Measurements from ENCODE around the gene SVOP.

The SVOP gene

GRCh38 chr12:108938247-108938924 is 82.5 kb downstream of the SVOP start:
- H3K4me3 Mint-ChIP-seq = no peak overlapping the region
- H3K27ac Mint-ChIP-seq = no peak overlapping the region
- H3K9me3 Mint-ChIP-seq (ENCODE audit: low read depth) = no peaks in the 10 kb centered on the region
- peaks cover 4% of the 10 kb centered on the region for H3K4me1 Mint-ChIP-seq (ENCODE audit: low read depth)
- H3K36me3 Mint-ChIP-seq = no peaks in the 10 kb centered on the region
- H3K27me3 Mint-ChIP-seq = peaks cover 4% of the 10 kb centered on the region

- peaks cover 4% of the 10 kb centered on the region for H3K27me3 Mint-ChIP-seq
- no peaks in the 10 kb centered on the region for H3K9me3 Mint-ChIP-seq (ENCODE audit: low read depth)
- peaks cover 4% of the 10 kb centered on the region for H3K4me1 Mint-ChIP-seq (ENCODE audit: low read depth)
- H3K36me3 Mint-ChIP-seq = no peaks in the 10 kb centered on the region
- H3K27ac Mint-ChIP-seq = no peak overlapping the region
- H3K4me3 Mint-ChIP-seq = no peak overlapping the region
These were observed 85.6 kb downstream of the SVOP start for GRCh38 chr12:108935159-108935763.

- no peaks in the 10 kb centered on the region for H3K9me3 Mint-ChIP-seq (ENCODE audit: low read depth)
- no peaks in the 10 kb centered on the region for H3K36me3 Mint-ChIP-seq
- no peak overlapping the region for H3K4me3 Mint-ChIP-seq
- no peaks in the 10 kb centered on the region for H3K4me1 Mint-ChIP-seq (ENCODE audit: low read depth)
- H3K27me3 Mint-ChIP-seq = peaks cover 4% of the 10 kb centered on the region
- H3K27ac Mint-ChIP-seq = no peak overlapping the region
These were observed 86.9 kb downstream of the SVOP start for GRCh38 chr12:108933949-108934348.

- no peaks in the 10 kb centered on the region for H3K36me3 Mint-ChIP-seq
- no peaks in the 10 kb centered on the region for H3K9me3 Mint-ChIP-seq (ENCODE audit: low read depth)
- no peak overlapping the region for H3K27ac Mint-ChIP-seq
- H3K27me3 Mint-ChIP-seq = no peaks in the 10 kb centered on the region
- no peak overlapping the region for H3K4me3 Mint-ChIP-seq
- H3K4me1 Mint-ChIP-seq (ENCODE audit: low read depth) = no peaks in the 10 kb centered on the region
These were observed 90.1 kb downstream of the SVOP start for GRCh38 chr12:108930756-108931155.

GRCh38 chr12:108930155-108930554 is 90.7 kb downstream of the SVOP start:
- Mint-ChIP-seq H3K4me1 (ENCODE audit: low read depth) (no peaks in the 10 kb centered on the region), H3K27ac (no peak overlapping the region), H3K9me3 (ENCODE audit: low read depth) (no peaks in the 10 kb centered on the region), H3K4me3 (no peak overlapping the region), H3K27me3 (no peaks in the 10 kb centered on the region), H3K36me3 (no peaks in the 10 kb centered on the region)

GRCh38 chr12:108928695-108929094 is 92.2 kb downstream of the SVOP start:
- no peaks in the 10 kb centered on the region for H3K27me3 Mint-ChIP-seq
- H3K4me3 Mint-ChIP-seq = no peak overlapping the region
- no peaks in the 10 kb centered on the region for H3K9me3 Mint-ChIP-seq (ENCODE audit: low read depth)
- H3K36me3 Mint-ChIP-seq = no peaks in the 10 kb centered on the region
- no peak overlapping the region for H3K27ac Mint-ChIP-seq
- no peaks in the 10 kb centered on the region for H3K4me1 Mint-ChIP-seq (ENCODE audit: low read depth)

GRCh38 chr12:108922918-108923317 is 98.0 kb downstream of the SVOP start:
- Mint-ChIP-seq H3K27me3 (peaks cover 4% of the 10 kb centered on the region), H3K4me1 (ENCODE audit: low read depth) (no peaks in the 10 kb centered on the region), H3K36me3 (no peaks in the 10 kb centered on the region), H3K27ac (no peak overlapping the region), H3K4me3 (no peak overlapping the region), H3K9me3 (ENCODE audit: low read depth) (no peaks in the 10 kb centered on the region)

- no peaks in the 10 kb centered on the region for H3K9me3 Mint-ChIP-seq (ENCODE audit: low read depth)
- no peak overlapping the region for H3K27ac Mint-ChIP-seq
- H3K4me1 Mint-ChIP-seq (ENCODE audit: low read depth) = no peaks in the 10 kb centered on the region
- H3K27me3 Mint-ChIP-seq = peaks cover 6% of the 10 kb centered on the region
- no peak overlapping the region for H3K4me3 Mint-ChIP-seq
- H3K36me3 Mint-ChIP-seq = no peaks in the 10 kb centered on the region
These were observed 98.9 kb downstream of the SVOP start for GRCh38 chr12:108921946-108922345.

- no peak overlapping the region for H3K27ac Mint-ChIP-seq
- no peaks in the 10 kb centered on the region for H3K36me3 Mint-ChIP-seq
- no peaks in the 10 kb centered on the region for H3K4me1 Mint-ChIP-seq (ENCODE audit: low read depth)
These were observed 101.8 kb downstream of the SVOP start for GRCh38 chr12:108918960-108919642.

GRCh38 chr12:108918206-108918605 is 102.7 kb downstream of the SVOP start:
- no peaks in the 10 kb centered on the region for H3K4me1 Mint-ChIP-seq (ENCODE audit: low read depth)
- no peaks in the 10 kb centered on the region for H3K36me3 Mint-ChIP-seq
- peaks cover 6% of the 10 kb centered on the region for H3K27me3 Mint-ChIP-seq
- no peak overlapping the region for H3K27ac Mint-ChIP-seq
- H3K9me3 Mint-ChIP-seq (ENCODE audit: low read depth) = no peaks in the 10 kb centered on the region
- no peak overlapping the region for H3K4me3 Mint-ChIP-seq

More at GRCh38 chr12:108918960-108919642, 101.8 kb downstream of the SVOP start:
- Mint-ChIP-seq H3K27me3 (peaks cover 6% of the 10 kb centered on the region), H3K4me3 (no peak overlapping the region), H3K9me3 (ENCODE audit: low read depth) (no peaks in the 10 kb centered on the region)

GRCh38 chr12:108916336-108916735 is 104.5 kb downstream of the SVOP start:
- Mint-ChIP-seq H3K36me3 (no peaks in the 10 kb centered on the region), H3K4me1 (ENCODE audit: low read depth) (no peaks in the 10 kb centered on the region), H3K27ac (no peak overlapping the region), H3K27me3 (peaks cover 6% of the 10 kb centered on the region), H3K4me3 (no peak overlapping the region), H3K9me3 (ENCODE audit: low read depth) (no peaks in the 10 kb centered on the region)

- peaks cover 2% of the 10 kb centered on the region for H3K27me3 Mint-ChIP-seq
- H3K36me3 Mint-ChIP-seq = no peaks in the 10 kb centered on the region
- no peaks in the 10 kb centered on the region for H3K4me1 Mint-ChIP-seq (ENCODE audit: low read depth)
- H3K9me3 Mint-ChIP-seq (ENCODE audit: low read depth) = no peaks in the 10 kb centered on the region
- no peak overlapping the region for H3K27ac Mint-ChIP-seq
- H3K4me3 Mint-ChIP-seq = no peak overlapping the region
These were observed 105.2 kb downstream of the SVOP start for GRCh38 chr12:108915632-108916133.

- no peaks in the 10 kb centered on the region for H3K4me1 Mint-ChIP-seq (ENCODE audit: low read depth)
- no peak overlapping the region for H3K27ac Mint-ChIP-seq
- no peaks in the 10 kb centered on the region for H3K9me3 Mint-ChIP-seq (ENCODE audit: low read depth)
- peaks cover 2% of the 10 kb centered on the region for H3K27me3 Mint-ChIP-seq
- no peaks in the 10 kb centered on the region for H3K36me3 Mint-ChIP-seq
- no peak overlapping the region for H3K4me3 Mint-ChIP-seq
These were observed 106.7 kb downstream of the SVOP start for GRCh38 chr12:108914121-108914531.

GRCh38 chr12:108912361-108912760 is 108.5 kb downstream of the SVOP start:
- Mint-ChIP-seq H3K4me1 (ENCODE audit: low read depth) (no peaks in the 10 kb centered on the region), H3K4me3 (no peak overlapping the region), H3K27me3 (peaks cover 5% of the 10 kb centered on the region), H3K9me3 (ENCODE audit: low read depth) (no peaks in the 10 kb centered on the region), H3K27ac (no peak overlapping the region), H3K36me3 (no peaks in the 10 kb centered on the region)

- no peak overlapping the region for H3K27ac Mint-ChIP-seq
- H3K4me1 Mint-ChIP-seq (ENCODE audit: low read depth) = no peaks in the 10 kb centered on the region
- H3K9me3 Mint-ChIP-seq (ENCODE audit: low read depth) = no peaks in the 10 kb centered on the region
- H3K27me3 Mint-ChIP-seq = peaks cover 3% of the 10 kb centered on the region
- no peaks in the 10 kb centered on the region for H3K36me3 Mint-ChIP-seq
- no peak overlapping the region for H3K4me3 Mint-ChIP-seq
These were observed 109.0 kb downstream of the SVOP start for GRCh38 chr12:108911915-108912314.

Data from activated naive CD8-positive, alpha-beta T cell (primary cell).